CD4-positive, alpha-beta T cell (primary cell): ENCODE measurements around the gene NCAM2. TPM values are rescaled to one million over a fixed set of nuclear protein-coding genes. Genes with fewer than 3 reads are reported as not detected.

Experiments
- ATAC-seq: fragments of 200-7000 bp; cut with Tn5 transposase; one replicate; pipeline ENCODE4 v1.10.0; 2022; ENCODE audit warnings: mild to moderate bottlenecking; ENCODE audit not compliant: poor library complexity
- CTCF ChIA-PET: fragments of 350-600 bp; sonication (Branson Sonifier 250); formaldehyde crosslinking; loops from one replicate; lab custom pipeline; 2021; ENCODE audit warnings: antibody characterized with exemption, inconsistent platforms; lab: Charles Lee
- POLR2A ChIA-PET: fragments of 350-600 bp; sonication (Branson Sonifier 250); formaldehyde crosslinking; loops from one replicate; lab custom pipeline; 2021; ENCODE audit warnings: antibody characterized with exemption, inconsistent platforms; lab: Charles Lee
- DNase-seq, 14 experiments: peaks; one replicate each; pipeline ENCODE4 v3.0.0-alpha.2; 2013 to 2020; ENCODE audit warnings: mixed read lengths in 2 of 14
- H3K27ac ChIP-seq, 2 donors: one replicate each; pipeline versions ENCODE4 v1.5.1 to v1.7.0; 2013; ENCODE audit warnings: low read length in 2 of 2, low read depth in 1 of 2, mild to moderate bottlenecking in 1 of 2
- H3K27me3 ChIP-seq, 2 experiments: 1 replicate in 1 of 2; 2 replicates in 1 of 2; pipeline versions ENCODE4 v1.6.1 to v1.7.0; 2013; ENCODE audit warnings: low read length in 2 of 2, control low read depth in 1 of 2, mild to moderate bottlenecking in 1 of 2, moderate library complexity in 1 of 2; ENCODE audit not compliant: insufficient read depth in 2 of 2, control insufficient read depth in 1 of 2
- H3K36me3 ChIP-seq: one replicate; pipeline ENCODE4 v1.6.1; 2013; ENCODE audit warnings: low read length, control low read depth; ENCODE audit not compliant: insufficient read depth
- H3K4me1 ChIP-seq: one replicate; pipeline ENCODE4 v1.6.1; 2013; ENCODE audit warnings: low read length, control low read depth; ENCODE audit not compliant: insufficient read depth
- H3K4me3 ChIP-seq: one replicate; pipeline ENCODE4 v1.5.1; 2013; ENCODE audit warnings: mild to moderate bottlenecking, low read length, moderate library complexity
- H3K9me3 ChIP-seq, 2 experiments: 1 replicate in 1 of 2; 2 replicates in 1 of 2; pipeline versions ENCODE4 v1.6.1 to v1.7.0; 2013; ENCODE audit warnings: low read length in 2 of 2, mild to moderate bottlenecking in 2 of 2, control low read depth in 1 of 2, moderate library complexity in 1 of 2; ENCODE audit not compliant: control insufficient read depth in 1 of 2, insufficient read depth in 1 of 2
- H3K27ac Mint-ChIP-seq: one replicate; pipeline ENCODE4 v1.8.0; 2020; ENCODE audit warnings: mixed read lengths
- H3K27me3 Mint-ChIP-seq: one replicate; pipeline ENCODE4 v1.8.0; 2021; ENCODE audit warnings: mixed read lengths
- H3K36me3 Mint-ChIP-seq: one replicate; pipeline ENCODE4 v1.8.0; 2021; ENCODE audit warnings: low read depth, mixed read lengths
- H3K4me1 Mint-ChIP-seq: one replicate; pipeline ENCODE4 v1.8.0; 2021; ENCODE audit warnings: low read depth, mixed read lengths
- H3K4me3 Mint-ChIP-seq: one replicate; pipeline ENCODE4 v1.8.0; 2020; ENCODE audit warnings: mild to moderate bottlenecking, mixed read lengths
- H3K9me3 Mint-ChIP-seq: one replicate; pipeline ENCODE4 v1.8.0; 2020; ENCODE audit warnings: mixed read lengths
- intact Hi-C, 2 experiments: fragments of 100-400 bp; cut with DNase I in 1 of 2; cut with micrococcal nuclease in 1 of 2; formaldehyde crosslinking; loops; one replicate each; pipeline versions ENCODE4 v1.15.1 to v1.9.0; 2023 to 2025; cut with DNase I, micrococcal nuclease
- total RNA-seq, 174 experiments: library from RNA in 2 of 174; stranded (reverse) in 2 of 174; gene quantifications; one replicate each; pipeline ENCODE4 v1.2.3 and lab custom pipeline; 2021 to 2026
- TF ChIP-seq, protein P1 (sequence below): fragments of 200-600 bp; IDR thresholded peaks from one replicate; pipeline ENCODE4 v1.8.0; 2022; ENCODE audit warnings: antibody characterized with exemption, mild to moderate bottlenecking

Gene NCAM2
- total RNA-seq, 2 experiments from 2014 or later: not detected

DNA sequence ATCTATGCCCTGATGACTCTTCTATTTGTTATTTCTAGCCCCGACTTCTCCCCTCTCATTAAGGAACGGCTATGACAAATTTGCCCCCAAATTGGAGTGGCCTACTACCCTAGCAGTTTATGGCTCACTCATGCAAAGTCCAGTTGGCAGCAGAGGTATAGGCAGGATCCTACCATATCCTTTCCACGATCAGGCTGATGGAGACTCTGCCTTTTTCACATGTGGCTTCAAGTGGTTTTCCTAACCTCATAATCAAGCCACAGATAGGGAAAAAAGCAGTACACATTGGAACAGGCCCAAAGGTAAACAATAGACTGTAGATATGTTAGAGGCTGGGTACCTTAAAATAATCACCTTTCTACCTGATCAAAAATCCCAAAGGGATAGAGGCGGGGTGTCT, 292.5 kb downstream of the NCAM2 start:
- ChIA-PET CTCF (no interaction called here), POLR2A (no interaction called here)
- DNase-seq (no peak), ATAC-seq (no peak)
- Mint-ChIP-seq H3K9me3 (peaks cover 8% of the 10 kb centered on the region), H3K4me1 (no peaks in the 10 kb centered on the region), H3K36me3 (no peaks in the 10 kb centered on the region), H3K27ac (no peak overlapping the region), H3K27me3 (no peaks in the 10 kb centered on the region), H3K4me3 (no peak overlapping the region)
- intact Hi-C loops: no loop called here
- no peaks in the 10 kb centered on the region for H3K27me3 ChIP-seq
- no peaks in the 10 kb centered on the region for H3K4me1 ChIP-seq
- H3K27ac ChIP-seq: no peak overlapping the region
- TF ChIP-seq, protein P1, sequence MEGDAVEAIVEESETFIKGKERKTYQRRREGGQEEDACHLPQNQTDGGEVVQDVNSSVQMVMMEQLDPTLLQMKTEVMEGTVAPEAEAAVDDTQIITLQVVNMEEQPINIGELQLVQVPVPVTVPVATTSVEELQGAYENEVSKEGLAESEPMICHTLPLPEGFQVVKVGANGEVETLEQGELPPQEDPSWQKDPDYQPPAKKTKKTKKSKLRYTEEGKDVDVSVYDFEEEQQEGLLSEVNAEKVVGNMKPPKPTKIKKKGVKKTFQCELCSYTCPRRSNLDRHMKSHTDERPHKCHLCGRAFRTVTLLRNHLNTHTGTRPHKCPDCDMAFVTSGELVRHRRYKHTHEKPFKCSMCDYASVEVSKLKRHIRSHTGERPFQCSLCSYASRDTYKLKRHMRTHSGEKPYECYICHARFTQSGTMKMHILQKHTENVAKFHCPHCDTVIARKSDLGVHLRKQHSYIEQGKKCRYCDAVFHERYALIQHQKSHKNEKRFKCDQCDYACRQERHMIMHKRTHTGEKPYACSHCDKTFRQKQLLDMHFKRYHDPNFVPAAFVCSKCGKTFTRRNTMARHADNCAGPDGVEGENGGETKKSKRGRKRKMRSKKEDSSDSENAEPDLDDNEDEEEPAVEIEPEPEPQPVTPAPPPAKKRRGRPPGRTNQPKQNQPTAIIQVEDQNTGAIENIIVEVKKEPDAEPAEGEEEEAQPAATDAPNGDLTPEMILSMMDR: no peak
- no peaks in the 10 kb centered on the region for H3K36me3 ChIP-seq
- H3K9me3 ChIP-seq: no peaks in the 10 kb centered on the region
- no peak overlapping the region for H3K4me3 ChIP-seq

DNA sequence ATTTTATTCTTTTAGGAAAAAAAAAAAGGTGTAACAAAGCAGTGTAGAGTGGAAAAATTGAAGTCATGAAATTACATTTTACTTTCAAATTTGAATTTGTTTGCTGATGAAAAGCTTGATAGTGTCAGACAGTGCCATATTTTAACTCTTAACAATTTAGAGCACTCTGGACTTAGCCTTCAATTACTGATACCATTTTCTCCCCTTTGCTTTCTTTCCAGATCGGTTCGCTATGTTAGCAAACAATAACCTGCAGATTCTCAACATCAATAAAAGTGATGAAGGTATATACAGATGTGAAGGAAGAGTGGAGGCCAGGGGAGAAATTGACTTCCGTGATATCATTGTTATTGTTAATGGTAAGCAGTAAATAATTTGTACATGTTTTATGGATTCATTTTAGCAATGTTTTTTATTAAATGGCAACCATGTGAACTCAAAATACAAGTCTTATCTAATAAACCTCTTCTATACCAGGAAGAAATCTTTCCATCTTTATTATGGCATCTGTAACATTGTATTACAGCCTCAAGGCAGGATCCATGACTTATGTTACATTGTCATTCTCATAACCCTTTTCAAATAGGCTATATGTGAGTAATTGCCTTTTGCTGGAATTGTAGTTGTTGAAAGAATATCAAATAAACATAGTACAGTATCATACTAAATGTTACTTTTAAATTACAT, 293.8 kb downstream of the NCAM2 start:
- no peaks in the 10 kb centered on the region for H3K36me3 Mint-ChIP-seq
- no peak for ATAC-seq
- no peak for DNase-seq
- H3K4me3 ChIP-seq: no peak overlapping the region
- TF ChIP-seq, protein P1: no peak
- no peaks in the 10 kb centered on the region for H3K4me1 Mint-ChIP-seq
- no peaks in the 10 kb centered on the region for H3K36me3 ChIP-seq
- no peaks in the 10 kb centered on the region for H3K27me3 Mint-ChIP-seq
- H3K27ac ChIP-seq: no peak overlapping the region
- peaks cover 10% of the 10 kb centered on the region for H3K9me3 Mint-ChIP-seq
- H3K27me3 ChIP-seq: no peaks in the 10 kb centered on the region
- no peaks in the 10 kb centered on the region for H3K9me3 ChIP-seq
- no peak overlapping the region for H3K4me3 Mint-ChIP-seq
- intact Hi-C loops: no loop called here
- ChIA-PET POLR2A (no interaction called here), CTCF (no interaction called here)
- H3K4me1 ChIP-seq: no peaks in the 10 kb centered on the region
- no peak overlapping the region for H3K27ac Mint-ChIP-seq

DNA sequence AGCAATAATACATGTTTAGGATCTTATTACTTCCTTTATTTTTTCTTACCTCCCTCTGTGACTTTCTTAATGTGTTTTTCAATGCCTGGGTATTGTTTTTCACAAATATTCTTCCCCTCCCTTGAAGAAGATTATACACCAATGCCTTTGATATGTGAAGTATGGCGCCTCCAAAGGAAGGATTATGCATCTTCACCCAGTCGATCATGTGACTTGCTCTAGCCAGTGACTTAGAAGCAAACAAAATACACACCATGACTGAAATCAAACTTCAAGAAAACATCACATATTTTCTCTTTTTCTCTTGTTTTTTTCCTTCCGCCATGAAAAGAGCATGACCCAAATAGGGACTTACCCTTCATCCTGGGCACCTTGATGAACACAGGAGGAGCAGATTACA, 297.1 kb downstream of the NCAM2 start:
- no peaks in the 10 kb centered on the region for H3K4me1 ChIP-seq
- H3K27ac ChIP-seq: no peak overlapping the region
- Mint-ChIP-seq H3K27me3 (no peaks in the 10 kb centered on the region), H3K4me3 (no peak overlapping the region), H3K27ac (no peak overlapping the region), H3K4me1 (no peaks in the 10 kb centered on the region), H3K9me3 (peaks cover 11% of the 10 kb centered on the region), H3K36me3 (no peaks in the 10 kb centered on the region)
- intact Hi-C loops: no loop called here
- no peak for DNase-seq
- POLR2A ChIA-PET: no interaction called here
- TF ChIP-seq, protein P1: no peak
- H3K27me3 ChIP-seq: no peaks in the 10 kb centered on the region
- no peak for ATAC-seq
- H3K4me3 ChIP-seq: no peak overlapping the region
- no peaks in the 10 kb centered on the region for H3K9me3 ChIP-seq
- CTCF ChIA-PET: no interaction called here
- H3K36me3 ChIP-seq: no peaks in the 10 kb centered on the region
